HEK293T (cell line): Measurements from ENCODE around the gene POU5F1.
"Not testable (repeated sequence)": the region's sequence is repeated elsewhere in the genome, so short reads cannot be mapped to it uniquely, and the experiment has no call there.

Experiments
- ARNT ChIP-seq: fragments of 450-650 bp; IDR thresholded peaks from 2 replicates; pipeline ENCODE4 v1.6.1; 2017; ENCODE audit warnings: mild to moderate bottlenecking
- BHLHE40 ChIP-seq: fragments of 450-650 bp; IDR thresholded peaks from 2 replicates; pipeline ENCODE4 v1.6.1; 2016; ENCODE audit warnings: mild to moderate bottlenecking, moderate library complexity, borderline replicate concordance
- CTBP1 ChIP-seq: fragments of 450-650 bp; IDR thresholded peaks from 2 replicates; pipeline ENCODE4 v1.6.1; 2016; ENCODE audit warnings: borderline replicate concordance
- ELF4 ChIP-seq: fragments of 450-650 bp; IDR thresholded peaks from 2 replicates; pipeline ENCODE4 v1.6.1; 2017; ENCODE audit warnings: antibody characterized with exemption
- FOXK2 ChIP-seq: fragments of 450-650 bp; IDR thresholded peaks from 2 replicates; pipeline ENCODE4 v1.6.1; 2016; ENCODE audit warnings: mild to moderate bottlenecking
- FOXM1 ChIP-seq: fragments of 450-650 bp; IDR thresholded peaks from 2 replicates; pipeline ENCODE4 v1.6.1; 2017; ENCODE audit warnings: mild to moderate bottlenecking, borderline replicate concordance
- HDGF ChIP-seq: fragments of 450-650 bp; IDR thresholded peaks from 2 replicates; pipeline ENCODE4 v1.6.1; 2017; ENCODE audit warnings: antibody characterized with exemption, borderline replicate concordance
- L3MBTL2 ChIP-seq: fragments of 450-650 bp; conservative IDR thresholded peaks from 2 replicates; pipeline ENCODE4 v1.6.1; 2016; ENCODE audit warnings: mild to moderate bottlenecking
- NFRKB ChIP-seq: fragments of 450-650 bp; IDR thresholded peaks from 2 replicates; pipeline ENCODE4 v1.6.1; 2016; ENCODE audit warnings: mild to moderate bottlenecking, moderate library complexity
- SP1 ChIP-seq: fragments of 450-650 bp; IDR thresholded peaks from 2 replicates; pipeline ENCODE4 v1.6.1; 2017
- SUZ12 ChIP-seq: fragments of 450-650 bp; IDR thresholded peaks from 2 replicates; pipeline ENCODE4 v1.6.1; 2016; ENCODE audit warnings: mild to moderate bottlenecking
- TARDBP ChIP-seq: fragments of 450-650 bp; IDR thresholded peaks from 2 replicates; pipeline ENCODE4 v1.6.1; 2016
- ZNF384 ChIP-seq: fragments of 450-650 bp; IDR thresholded peaks from 2 replicates; pipeline ENCODE4 v1.6.1; 2016
- TF ChIP-seq, protein P1 (sequence below): fragments of 450-650 bp; IDR thresholded peaks from 2 replicates; pipeline ENCODE4 v1.6.1; 2016

DNA sequence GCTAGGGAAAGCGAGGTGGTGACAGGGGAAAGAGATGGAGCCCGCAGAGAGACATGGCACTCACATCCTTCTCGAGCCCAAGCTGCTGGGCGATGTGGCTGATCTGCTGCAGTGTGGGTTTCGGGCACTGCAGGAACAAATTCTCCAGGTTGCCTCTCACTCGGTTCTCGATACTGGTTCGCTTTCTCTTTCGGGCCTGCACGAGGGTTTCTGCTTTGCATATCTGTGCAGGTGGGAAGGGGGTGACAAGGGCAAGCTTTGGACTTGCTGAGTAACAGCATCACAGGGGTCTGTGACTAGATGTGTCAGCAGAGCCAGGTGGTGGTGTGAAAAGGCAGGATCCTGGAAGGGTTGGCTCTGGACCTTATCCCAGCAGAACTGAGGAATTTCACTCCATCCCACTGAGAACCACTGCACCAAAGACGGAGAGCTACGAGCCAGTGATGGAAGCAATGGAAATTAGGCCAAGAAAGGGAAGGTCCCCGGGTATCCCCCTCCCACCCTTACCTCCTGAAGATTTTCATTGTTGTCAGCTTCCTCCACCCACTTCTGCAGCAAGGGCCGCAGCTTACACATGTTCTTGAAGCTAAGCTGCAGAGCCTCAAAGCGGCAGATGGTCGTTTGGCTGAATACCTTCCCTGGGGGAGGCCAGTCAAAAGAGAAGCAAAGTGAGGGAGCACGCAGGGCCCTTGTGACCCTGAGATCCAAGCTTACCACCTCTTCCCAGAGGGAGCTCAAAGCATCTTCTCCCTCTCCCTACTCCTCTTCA lies 5.2 kb downstream of the POU5F1 start:
- TF ChIP-seq SP1, ARNT, TARDBP, FOXM1, HDGF, L3MBTL2, NFRKB, ZNF384, ELF4, BHLHE40, SUZ12, CTBP1, FOXK2: not testable (repeated sequence)
- TF ChIP-seq, protein P1, sequence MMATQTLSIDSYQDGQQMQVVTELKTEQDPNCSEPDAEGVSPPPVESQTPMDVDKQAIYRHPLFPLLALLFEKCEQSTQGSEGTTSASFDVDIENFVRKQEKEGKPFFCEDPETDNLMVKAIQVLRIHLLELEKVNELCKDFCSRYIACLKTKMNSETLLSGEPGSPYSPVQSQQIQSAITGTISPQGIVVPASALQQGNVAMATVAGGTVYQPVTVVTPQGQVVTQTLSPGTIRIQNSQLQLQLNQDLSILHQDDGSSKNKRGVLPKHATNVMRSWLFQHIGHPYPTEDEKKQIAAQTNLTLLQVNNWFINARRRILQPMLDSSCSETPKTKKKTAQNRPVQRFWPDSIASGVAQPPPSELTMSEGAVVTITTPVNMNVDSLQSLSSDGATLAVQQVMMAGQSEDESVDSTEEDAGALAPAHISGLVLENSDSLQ: not testable (repeated sequence)
